DOHH2 (cell line): ENCODE results near the gene GINS1.
A peak's percentile ranks its signal among the peaks of the same experiment; 100 is the strongest.

ENCODE experiments used
- H3F3A ChIP-seq: fragments of 200-600 bp; sonication (generic), shearing (Covaris generic); 2 replicates; pipeline ENCODE4 v1.6.0; 2016; ENCODE audit warnings: antibody characterized with exemption, mild to moderate bottlenecking; ENCODE audit not compliant: control insufficient read depth, insufficient read depth
- H3K27ac ChIP-seq: fragments of 200-600 bp; sonication (generic); 2 replicates; pipeline ENCODE4 v1.5.1; 2014; ENCODE audit warnings: low read depth, mild to moderate bottlenecking, low read length, moderate library complexity
- H3K27me3 ChIP-seq: fragments of 200-600 bp; sonication (generic); 2 replicates; pipeline ENCODE4 v1.6.1; 2014; ENCODE audit warnings: mild to moderate bottlenecking, low read length, mixed read lengths; ENCODE audit not compliant: control insufficient read depth
- H3K36me3 ChIP-seq: fragments of 200-600 bp; sonication (generic); 2 replicates; pipeline ENCODE4 v1.6.1; 2014; ENCODE audit warnings: mild to moderate bottlenecking, low read length, moderate library complexity, mixed read lengths; ENCODE audit not compliant: control insufficient read depth
- H3K4me1 ChIP-seq: fragments of 200-600 bp; sonication (generic); 2 replicates; pipeline ENCODE4 v1.6.1; 2014; ENCODE audit warnings: mild to moderate bottlenecking, low read length, mixed read lengths; ENCODE audit not compliant: control insufficient read depth
- H3K4me2 ChIP-seq: fragments of 200-600 bp; sonication (generic); 2 replicates; pipeline ENCODE4 v1.6.0; 2014; ENCODE audit warnings: mild to moderate bottlenecking, low read length, moderate library complexity
- H3K4me3 ChIP-seq: fragments of 200-600 bp; sonication (generic); 2 replicates; pipeline ENCODE4 v1.5.1; 2014; ENCODE audit warnings: mild to moderate bottlenecking, low read length, mixed read lengths
- H3K79me2 ChIP-seq: fragments of 200-600 bp; sonication (generic); 2 replicates; pipeline ENCODE4 v1.6.1; 2014; ENCODE audit warnings: mild to moderate bottlenecking, low read length, mixed read lengths; ENCODE audit not compliant: control insufficient read depth
- H3K9me2 ChIP-seq: fragments of 200-600 bp; sonication (generic); replicated peaks from 2 replicates; pipeline ENCODE4 v1.6.1; 2014; ENCODE audit warnings: mild to moderate bottlenecking, low read length, mixed read lengths; ENCODE audit not compliant: control insufficient read depth
- H3K9me3 ChIP-seq: fragments of 200-600 bp; sonication (generic); 2 replicates; pipeline ENCODE4 v1.6.1; 2014; ENCODE audit warnings: antibody characterized with exemption, low read length, mixed read lengths; ENCODE audit not compliant: control insufficient read depth, insufficient read depth
- H4K20me1 ChIP-seq: fragments of 200-600 bp; sonication (generic); 2 replicates; pipeline ENCODE4 v1.6.0; 2014; ENCODE audit warnings: low read depth, mild to moderate bottlenecking, antibody characterized with exemption, low read length, moderate library complexity; ENCODE audit not compliant: control insufficient read depth, insufficient read depth
- EZH2phosphoT487 ChIP-seq: fragments of 200-600 bp; sonication (generic); IDR thresholded peaks from 2 replicates; pipeline ENCODE4 v1.6.1; 2017; ENCODE audit warnings: borderline replicate concordance, mild to moderate bottlenecking, antibody characterized with exemption, low read length, moderate library complexity, mixed read lengths
- TF ChIP-seq, protein P1 (sequence below): fragments of 200-600 bp; sonication (generic); IDR thresholded peaks from one replicate; pipeline ENCODE4 v1.5.1; 2014; ENCODE audit warnings: antibody characterized with exemption, mild to moderate bottlenecking, low read depth, low read length; ENCODE audit not compliant: poor library complexity, severe bottlenecking

The GINS1 gene

GRCh38 chr20:25407311-25408169 is at the start of gene GINS1:
TSS of gene GINS1 (plus strand) at chr20:25407673. CDS start at chr20:25407821, 148 bp downstream.
- Histone ChIP-seq H3K9me3 (peaks cover 9% of the 10 kb centered on the region; the same call in 1 of the 2 replicates), H3F3A (no peaks in the 10 kb centered on the region), H3K27ac (peak within 1 kb of the TSS; percentile 59), H3K4me1 (peaks cover 19% of the 10 kb centered on the region), H3K27me3 (no peaks in the 10 kb centered on the region), H4K20me1 (peaks cover 5% of the 10 kb centered on the region; the same call in 1 of the 2 replicates), H3K4me3 (peak within 1 kb of the TSS; percentile 94), H3K36me3 (peaks cover 36% of the 10 kb centered on the region), H3K9me2 (no peaks in the 10 kb centered on the region), H3K4me2 (peak within 1 kb of the TSS; percentile 81), H3K79me2 (peaks cover 50% of the 10 kb centered on the region)
- no peak for TF ChIP-seq EZH2phosphoT487
- TF ChIP-seq, protein P1, sequence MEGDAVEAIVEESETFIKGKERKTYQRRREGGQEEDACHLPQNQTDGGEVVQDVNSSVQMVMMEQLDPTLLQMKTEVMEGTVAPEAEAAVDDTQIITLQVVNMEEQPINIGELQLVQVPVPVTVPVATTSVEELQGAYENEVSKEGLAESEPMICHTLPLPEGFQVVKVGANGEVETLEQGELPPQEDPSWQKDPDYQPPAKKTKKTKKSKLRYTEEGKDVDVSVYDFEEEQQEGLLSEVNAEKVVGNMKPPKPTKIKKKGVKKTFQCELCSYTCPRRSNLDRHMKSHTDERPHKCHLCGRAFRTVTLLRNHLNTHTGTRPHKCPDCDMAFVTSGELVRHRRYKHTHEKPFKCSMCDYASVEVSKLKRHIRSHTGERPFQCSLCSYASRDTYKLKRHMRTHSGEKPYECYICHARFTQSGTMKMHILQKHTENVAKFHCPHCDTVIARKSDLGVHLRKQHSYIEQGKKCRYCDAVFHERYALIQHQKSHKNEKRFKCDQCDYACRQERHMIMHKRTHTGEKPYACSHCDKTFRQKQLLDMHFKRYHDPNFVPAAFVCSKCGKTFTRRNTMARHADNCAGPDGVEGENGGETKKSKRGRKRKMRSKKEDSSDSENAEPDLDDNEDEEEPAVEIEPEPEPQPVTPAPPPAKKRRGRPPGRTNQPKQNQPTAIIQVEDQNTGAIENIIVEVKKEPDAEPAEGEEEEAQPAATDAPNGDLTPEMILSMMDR: no peak

- Histone ChIP-seq H3K27ac (no peak overlapping the region), H3K27me3 (no peaks in the 10 kb centered on the region), H3K79me2 (peaks cover 58% of the 10 kb centered on the region), H3K9me2 (no peaks in the 10 kb centered on the region), H3K36me3 (no peaks in the 10 kb centered on the region; the same call in 1 of the 2 replicates), H3K9me3 (no peaks in the 10 kb centered on the region; the same call in 1 of the 2 replicates), H3K4me1 (peaks cover 3% of the 10 kb centered on the region), H3K4me2 (no peak overlapping the region), H3K4me3 (no peak overlapping the region), H3F3A (no peaks in the 10 kb centered on the region), H4K20me1 (no peaks in the 10 kb centered on the region)
- TF ChIP-seq EZH2phosphoT487: no peak
- TF ChIP-seq, protein P1: no peak
Measured at GRCh38 chr20:25360631-25361286, 46.7 kb upstream of the GINS1 start.

DNA sequence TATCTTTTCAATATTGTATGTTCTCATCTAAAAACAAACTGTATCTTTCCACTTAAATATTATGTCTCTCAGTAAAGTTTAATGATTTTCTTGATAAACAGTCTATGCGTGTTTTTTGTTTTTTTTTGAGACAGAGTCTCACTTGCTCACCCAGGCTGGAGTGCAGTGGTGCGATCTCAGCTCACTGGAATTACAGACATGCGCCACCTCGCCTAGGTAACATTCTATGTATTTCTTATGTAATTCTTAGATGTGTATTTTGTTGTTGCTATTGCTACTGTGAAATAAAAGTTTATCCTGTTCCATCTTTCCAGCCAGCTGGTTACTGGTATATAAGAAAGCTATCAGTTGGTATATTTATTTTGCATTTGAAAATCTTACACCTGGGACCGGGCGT is 46.2 kb upstream of the GINS1 start:
- Histone ChIP-seq H3K36me3 (no peaks in the 10 kb centered on the region; the same call in 1 of the 2 replicates), H3K27ac (no peak overlapping the region), H3K27me3 (no peaks in the 10 kb centered on the region), H3K4me1 (no peaks in the 10 kb centered on the region), H3K9me2 (no peaks in the 10 kb centered on the region), H3K4me3 (no peak overlapping the region), H3F3A (no peaks in the 10 kb centered on the region), H3K9me3 (no peaks in the 10 kb centered on the region), H3K79me2 (peaks cover 53% of the 10 kb centered on the region), H4K20me1 (no peaks in the 10 kb centered on the region), H3K4me2 (no peak overlapping the region)
- TF ChIP-seq, protein P1: no peak
- TF ChIP-seq EZH2phosphoT487: no peak
